Activated CD4-positive, alpha-beta T cell treated with anti-CD3 and anti-CD28 coated beads, Interleukin-2, amount 50 U/mL, for 48 hours (primary cell): ENCODE measurements around the gene LTF.
"Not testable (repeated sequence)": the region's sequence is repeated elsewhere in the genome, so short reads cannot be mapped to it uniquely, and the experiment has no call there.

ENCODE experiments used
- DNase-seq, 2 experiments: peaks; one replicate each; pipeline ENCODE4 v3.0.0-alpha.2; 2020

LTF gene

DNA sequence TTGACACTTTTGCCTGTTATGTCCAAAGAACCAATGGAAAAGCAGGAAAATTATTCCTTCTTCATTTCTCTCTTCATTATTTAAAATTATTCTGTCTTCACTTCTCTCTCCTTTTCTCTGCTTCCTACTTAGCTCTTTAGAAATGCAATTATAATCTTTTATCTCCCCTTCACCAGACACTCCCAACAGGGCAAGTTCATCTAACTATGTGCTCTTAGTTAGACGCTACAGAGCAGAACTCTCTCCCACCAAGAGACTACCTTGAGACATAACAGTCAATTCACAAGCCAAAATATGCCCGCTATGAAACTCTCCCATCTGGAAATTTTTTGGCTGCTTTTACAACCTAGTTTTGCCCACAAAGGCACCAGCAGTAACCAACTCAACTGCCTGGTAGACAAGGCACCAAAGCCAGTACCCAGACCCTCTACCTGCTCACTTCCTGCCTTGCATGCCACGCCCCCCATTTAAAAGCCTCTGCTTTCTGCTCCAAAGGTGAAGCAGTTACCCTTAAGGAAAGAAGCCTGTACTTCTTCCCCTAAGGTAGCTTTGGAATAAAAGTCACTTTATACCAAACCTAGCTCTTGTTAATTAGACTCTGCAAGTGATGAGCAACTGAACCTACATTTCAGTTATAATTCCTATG, 29.5 kb downstream of the LTF start:
- no peak for DNase-seq

DNA sequence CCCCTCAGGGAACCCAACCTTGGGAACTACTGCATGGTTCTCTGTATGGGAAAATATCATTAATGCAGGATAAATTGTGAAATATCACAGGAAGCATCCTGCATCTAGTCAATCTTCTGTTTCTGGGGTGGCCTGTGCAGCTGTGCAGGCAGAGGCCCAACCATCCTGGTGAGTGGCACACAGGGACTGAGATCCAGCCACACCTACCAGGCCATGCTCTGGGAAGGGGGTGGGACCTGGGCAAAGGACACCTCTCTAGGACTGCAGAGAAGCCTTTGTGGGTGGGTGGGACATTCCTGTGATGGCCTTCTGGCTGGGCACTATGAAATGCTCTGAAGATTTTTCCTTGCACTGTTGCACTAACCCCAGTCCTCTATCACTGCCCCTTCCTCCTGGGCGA, 30.9 kb downstream of the LTF start:
- DNase-seq, result no peak

DNA sequence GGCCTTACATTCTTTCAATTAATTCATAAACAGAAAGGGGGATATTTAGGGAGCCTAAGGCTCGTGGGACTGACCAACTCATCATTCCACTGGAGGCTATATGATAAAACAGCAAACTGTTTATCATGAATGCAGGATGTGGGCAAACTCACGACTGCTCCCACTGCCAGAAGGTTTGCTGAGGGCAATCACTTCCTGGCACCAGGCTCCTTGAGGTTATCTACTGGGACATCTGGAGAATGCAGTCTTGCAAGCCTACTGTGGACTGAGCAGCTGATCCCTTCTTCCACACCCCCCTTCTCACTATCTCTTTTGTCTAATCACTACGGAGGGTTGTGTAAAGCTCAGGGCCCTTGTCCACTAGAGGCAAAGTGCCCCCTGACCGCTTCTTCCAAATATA, 31.6 kb downstream of the LTF start:
- not testable (repeated sequence) for DNase-seq

DNA sequence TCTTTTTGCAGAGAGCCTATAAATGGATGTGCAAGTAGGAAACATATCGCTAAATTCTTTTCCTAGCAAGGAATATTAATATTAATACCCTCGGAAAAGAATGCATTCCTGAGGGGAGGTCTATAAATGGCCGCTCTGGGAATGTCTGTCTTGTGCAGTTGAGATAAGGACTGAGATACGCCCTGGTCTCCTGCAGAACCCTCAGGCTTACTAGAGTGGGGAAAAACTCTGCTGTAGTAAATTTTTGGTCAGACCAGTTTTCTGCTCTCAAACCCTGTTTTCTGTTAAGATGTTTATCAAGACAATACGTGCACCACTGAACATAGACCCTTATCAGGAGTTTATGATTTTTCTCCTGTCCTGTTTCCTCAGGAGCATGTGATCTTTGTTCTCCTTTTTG, 32.8 kb downstream of the LTF start:
- not testable (repeated sequence) for DNase-seq

DNA sequence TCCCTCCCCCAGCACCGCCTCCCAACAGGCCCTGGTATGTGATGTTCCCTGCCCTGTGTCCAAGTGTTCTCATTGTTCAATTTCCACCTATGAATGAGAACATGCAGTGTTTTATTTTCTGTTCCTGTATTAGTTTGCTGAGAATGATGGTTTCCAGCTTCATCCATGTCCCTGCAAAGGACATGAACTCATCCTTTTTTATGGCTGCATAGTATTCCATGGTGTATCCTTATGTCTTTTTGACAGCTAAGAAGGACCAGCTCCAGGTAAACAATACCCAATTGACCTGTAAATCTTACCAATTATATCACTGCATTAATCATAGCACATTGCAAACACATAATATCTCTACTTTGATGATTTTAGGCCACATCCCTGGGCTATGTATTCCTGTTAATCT, 33.8 kb downstream of the LTF start:
- DNase-seq, result not testable (repeated sequence)

DNA sequence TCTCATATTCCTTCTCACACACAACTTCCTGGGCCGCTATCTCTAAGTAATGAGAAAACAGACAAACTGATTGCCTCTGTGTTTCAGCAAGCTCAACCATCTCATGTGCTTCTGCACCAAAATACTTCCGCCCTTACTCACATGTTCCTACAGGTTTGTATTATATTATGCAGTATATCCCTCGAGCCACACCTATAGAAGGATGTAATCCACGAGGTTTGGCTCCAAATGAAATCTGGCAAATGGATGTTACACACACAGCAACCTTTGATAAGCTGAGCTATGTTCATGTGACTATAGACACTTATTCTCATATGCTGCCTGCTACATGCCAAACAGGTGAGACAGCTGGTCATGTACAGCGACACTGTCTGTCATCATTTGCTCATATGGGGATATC, 35.0 kb downstream of the LTF start:
- no peak for DNase-seq

DNA sequence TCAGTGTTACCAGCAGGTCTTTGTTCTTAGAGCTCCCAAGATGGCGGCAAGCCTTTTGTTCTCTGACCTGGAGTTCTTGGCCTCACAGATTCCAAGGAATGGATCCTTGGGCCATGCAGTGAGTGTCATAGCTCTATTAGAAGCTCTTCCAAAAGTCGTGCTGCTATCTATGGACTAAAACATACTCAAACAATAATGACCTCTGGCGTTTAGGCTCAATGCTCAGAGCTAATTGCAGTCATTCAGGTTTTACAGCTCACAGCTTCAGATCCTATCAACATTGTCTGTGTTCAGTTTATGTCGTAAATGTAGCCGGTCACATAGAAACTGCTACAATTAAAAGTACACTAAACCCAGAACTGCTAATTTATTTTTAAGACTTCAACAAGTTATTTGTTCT, 35.5 kb downstream of the LTF start:
- DNase-seq, result no peak

DNA sequence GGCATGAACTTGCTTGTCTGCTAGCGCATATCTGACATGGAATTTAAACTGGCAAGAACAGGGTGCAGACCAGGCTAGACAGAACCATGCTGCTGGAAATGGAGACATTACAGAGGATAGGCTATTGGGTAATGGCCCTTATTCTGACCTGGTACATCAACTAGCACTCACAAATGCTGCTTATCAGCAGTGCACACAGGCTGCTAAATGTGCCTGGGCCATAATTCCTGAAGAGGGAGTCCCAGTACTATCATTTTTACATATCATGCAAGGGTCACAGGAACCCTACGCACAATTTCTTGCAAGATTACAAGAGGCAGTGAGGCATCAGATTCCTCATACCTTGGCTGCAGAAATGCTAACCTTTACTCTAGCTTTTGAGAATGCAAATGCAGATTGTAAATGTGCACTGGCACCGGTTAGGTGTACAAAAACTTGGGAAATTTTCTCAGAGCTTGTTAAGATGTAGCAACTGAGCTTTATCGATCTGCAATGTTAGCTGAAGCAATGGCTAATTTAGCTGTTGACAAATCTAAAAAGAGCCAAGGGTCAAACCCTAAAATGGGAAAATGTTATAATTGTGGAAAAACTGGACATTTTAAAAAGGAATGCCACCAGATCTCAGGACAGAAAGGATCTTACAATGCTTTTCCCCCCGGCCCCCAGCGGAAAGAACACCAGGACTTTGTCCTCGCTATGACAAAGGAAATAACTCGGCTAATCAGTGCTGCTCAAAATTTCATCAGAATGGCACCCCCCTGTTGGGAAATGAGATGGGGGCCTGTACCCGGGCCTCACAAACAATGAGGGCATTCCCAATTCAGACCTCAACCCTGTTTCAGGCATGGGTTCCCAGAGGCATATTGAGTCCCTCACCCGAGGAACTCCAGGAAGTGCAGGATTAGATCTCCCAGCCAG, 36.5 kb downstream of the LTF start:
- no peak for DNase-seq

DNA sequence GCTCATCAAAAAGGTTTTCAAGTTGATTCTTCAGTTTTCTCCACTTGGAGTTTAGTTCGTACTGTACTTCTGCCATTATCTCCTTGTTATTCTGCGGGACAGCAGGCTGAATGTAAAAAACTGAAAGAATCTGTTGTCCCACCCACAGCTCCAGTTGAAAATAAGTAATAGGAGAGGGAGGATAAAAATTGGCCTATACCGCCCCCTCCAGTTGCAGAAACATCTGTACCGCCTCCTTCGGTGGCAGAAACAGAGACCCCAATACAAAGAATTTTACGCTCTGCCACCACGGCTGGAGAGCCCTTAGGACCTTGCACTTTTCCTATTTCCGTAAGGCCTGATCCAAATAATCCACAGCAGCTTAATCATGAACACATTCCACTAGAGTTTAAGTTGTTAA, 37.3 kb downstream of the LTF start:
- not testable (repeated sequence) for DNase-seq

DNA sequence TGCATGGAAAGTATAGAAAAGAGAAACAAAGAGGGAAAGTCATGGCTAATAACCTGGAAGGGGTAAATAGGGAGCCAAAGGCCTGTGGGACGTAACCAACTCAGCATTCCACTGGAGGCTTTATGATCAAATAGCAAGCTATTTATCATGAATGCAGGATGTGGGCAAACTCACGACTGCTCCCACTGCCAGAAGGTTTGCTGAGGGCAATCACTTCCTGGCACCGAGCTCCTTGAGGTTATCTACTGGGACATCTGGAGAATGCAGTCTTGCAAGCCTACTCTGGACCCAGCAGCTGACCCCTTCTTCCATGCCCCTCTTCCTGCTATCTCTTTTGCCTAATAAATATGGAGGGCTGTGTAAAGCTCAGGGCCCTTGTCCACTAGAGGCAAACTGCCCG, 38.2 kb downstream of the LTF start:
- not testable (repeated sequence) for DNase-seq

DNA sequence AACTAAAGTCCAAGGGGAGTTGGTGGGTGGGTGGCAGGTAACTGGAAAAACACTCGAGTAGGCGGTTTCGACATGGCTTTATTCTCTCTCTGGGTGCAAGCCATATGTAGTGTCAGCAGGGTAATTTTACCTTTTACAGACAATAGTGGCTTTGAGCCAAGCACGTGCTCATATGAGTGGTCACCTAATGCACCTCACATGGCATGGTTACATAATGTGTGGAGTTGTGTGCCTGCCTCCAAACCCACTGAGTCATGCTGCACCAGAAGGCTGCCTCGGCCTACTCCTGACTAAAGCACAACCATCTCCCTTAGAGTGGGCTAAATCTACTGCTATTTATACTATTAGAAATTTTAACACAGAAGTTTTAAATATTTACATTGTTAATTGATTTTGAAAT, 41.1 kb downstream of the LTF start:
- DNase-seq, result no peak

DNA sequence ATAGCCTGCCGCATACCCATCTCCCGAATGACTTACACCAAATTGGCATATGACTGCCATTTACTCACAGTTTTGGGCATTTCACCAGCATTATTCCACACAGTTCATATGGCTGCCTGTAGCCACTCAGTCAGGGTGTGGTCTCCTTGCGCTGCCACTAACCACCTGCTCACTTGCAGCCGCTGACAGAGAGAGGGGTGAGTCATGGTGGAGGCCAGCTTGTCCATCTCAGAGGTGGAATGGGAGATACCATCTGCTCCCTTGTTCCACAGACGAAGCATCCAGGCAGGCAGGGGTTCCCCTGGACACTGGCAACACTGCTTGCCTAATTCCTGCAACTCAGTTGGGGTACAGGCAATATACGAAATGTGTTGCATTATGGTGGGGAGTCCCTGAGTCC, 42.1 kb downstream of the LTF start:
- no peak for DNase-seq

DNA sequence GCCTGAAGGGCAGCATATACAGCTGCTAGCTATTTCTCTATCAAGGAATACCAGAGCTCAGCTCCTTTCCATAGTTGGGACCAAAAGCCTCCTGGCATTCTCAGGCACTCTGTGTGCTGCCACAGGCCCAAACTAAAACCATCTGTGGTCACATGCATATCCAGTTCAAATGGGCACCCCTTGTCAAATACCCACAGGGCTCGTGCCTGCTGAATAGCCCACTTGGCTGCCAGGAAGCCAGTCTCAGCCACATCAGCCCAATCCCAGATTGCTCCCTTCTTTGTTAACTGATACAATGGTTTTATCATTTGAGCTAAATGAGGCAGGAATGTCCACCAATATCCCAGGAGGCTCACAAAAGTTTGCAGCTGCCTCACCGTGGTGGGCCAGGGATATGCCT, 43.8 kb downstream of the LTF start:
- DNase-seq, result no peak

DNA sequence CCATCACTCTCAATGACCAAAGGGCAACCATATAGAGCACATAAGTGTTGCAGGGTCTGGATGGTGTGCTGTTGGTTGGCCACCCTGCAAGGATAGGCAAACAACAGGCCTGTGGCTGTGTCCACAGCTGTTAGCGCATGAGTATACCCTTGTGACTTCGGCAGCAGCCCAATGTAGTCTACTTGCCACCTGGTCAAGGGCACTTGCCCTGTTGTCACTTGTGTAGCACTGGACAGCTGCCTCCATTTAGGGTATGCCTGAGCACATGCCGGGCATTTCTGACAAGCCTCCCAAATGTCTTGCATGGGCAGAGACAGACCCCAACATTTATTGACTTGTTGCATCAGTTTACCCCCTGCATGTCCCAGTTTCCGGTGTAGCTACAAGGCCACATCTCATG, 44.9 kb downstream of the LTF start:
- DNase-seq, result no peak

DNA sequence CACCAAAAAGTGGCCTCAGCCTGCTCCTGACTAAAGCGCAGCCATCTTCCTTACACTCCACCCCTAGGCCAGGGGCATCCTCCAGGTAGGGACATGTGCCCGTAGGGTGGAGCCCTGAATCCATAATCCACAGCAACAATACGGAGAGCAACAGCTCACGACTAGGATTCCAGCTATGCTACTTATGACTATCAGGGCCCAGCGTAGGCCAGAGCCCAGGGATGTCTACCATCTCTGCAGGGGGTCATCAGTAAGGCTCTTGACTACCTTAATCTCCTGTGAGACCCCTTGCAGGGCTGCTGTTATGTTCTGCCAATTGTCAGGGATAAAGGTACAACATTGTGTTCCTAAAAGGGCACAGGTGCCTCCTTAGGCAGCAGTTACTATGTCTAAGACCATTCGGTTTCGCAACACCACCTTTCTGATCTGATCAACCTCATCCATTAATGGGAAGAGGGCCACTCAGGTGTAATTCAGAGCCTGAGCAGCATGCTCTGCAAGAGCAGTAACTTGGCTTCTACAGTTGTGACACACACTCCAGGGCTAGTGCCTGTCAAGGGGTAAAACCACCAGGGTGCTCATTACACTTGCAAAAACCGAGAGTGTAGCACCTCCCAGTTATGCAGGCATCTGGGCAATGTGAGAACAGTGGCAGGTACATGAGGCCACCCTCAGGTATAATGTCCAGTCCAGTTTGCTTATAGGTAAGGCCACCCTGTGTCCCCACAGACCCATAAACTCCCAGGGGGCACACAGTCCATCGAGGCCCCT, 46.7 kb downstream of the LTF start:
- DNase-seq, result no peak

DNA sequence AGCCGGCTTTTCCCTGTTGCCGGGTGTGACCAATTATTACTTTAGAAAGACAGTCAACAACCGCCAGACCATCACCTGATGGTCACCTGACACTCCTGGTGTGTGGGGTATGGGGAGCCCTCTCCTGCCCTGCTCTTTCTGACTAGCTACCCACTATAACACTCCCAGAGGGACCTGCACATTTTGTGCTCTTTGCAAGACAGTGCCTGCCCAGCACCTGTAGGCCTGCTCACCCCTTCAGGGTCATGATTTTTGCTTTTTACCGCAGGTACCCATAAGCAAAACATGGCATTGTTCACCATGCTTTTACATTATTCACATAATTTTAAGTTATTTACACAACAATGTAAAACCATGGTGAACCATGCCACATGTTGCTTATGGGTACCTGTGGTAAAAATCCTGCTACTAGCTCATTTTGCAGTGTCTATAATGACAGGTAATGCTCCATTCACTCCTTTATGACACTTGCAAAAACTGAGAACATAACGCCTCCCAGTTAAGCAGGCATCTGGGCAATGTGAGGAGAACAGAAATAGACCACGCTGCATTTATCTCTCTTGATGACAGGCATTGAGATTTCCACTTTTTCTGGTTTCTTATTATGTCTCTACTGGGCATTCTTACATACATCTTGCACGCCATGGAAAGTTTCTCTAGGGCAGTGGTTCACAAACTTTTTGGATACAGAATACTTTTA, 47.7 kb downstream of the LTF start:
- no peak for DNase-seq

DNA sequence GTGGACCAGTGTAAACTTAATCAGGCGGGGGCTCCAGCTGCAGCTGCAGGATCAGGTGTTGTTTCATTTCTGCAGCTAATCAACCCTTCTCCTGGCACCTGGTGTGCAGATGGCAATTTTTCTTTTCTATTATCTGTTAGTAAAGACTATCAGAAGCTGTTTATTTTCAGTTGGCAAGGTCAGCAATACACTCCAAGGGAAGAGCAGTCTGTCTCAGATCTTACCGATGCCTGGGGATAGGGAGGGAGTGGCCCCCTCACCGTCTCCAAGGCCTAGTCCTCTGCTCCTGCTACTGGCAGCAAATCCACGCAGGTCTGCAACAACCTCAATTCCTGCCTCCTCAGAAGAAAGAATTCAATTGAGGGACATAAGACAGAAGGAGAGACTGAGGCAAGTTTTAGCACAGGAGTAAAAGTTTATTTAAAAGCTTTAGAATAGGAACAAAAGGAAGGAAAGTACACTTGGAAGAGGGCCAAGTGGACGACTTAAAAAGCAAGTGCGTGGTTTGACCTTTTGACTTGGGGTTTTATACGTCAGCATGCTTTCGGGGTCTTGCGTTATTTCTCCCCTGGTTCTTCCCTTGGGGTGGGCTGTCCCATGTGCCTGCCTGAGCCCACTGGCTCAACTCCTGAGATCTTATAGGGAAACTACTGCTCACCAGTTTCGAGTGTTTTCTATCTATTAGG, 48.4 kb downstream of the LTF start:
- DNase-seq, result no peak

DNA sequence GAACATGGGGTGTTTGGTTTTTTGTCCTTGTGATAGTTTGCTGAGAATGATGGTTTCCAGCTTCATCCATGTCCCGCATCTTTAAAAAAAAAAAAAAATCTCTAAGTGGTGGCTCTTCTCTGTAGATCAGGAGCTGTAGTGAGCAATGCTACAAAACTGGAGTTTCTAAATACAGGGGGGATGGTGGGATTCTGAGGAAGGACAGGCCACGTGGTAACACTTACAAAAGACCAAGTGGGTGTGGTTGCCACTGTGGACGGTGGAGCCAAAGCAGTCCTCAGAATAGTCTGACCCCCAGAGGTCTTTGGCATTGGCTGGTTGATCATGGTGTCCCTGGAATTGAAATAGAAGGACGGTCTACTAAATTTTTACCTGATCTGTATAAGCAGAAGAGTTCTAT, 50.0 kb downstream of the LTF start:
- DNase-seq, result no peak

DNA sequence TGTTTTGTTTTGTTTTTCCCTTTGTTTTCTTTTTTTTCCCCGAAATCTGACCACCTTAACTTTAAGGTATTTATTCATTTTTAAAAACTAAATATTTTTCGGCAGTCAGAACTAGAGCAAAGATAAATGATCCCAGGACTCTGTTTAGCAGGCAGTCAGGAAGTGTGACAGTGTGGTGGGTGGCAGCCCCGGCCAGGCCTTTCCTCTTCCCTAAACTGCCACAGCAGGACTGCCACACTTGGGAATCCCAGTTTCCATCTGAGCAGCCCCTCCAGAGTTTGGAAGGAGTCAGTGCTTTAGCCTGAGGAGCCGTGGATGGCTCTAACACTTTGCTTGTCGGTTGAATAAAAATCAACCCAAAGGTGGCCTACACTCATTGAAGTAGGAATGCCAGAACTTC, 50.8 kb downstream of the LTF start:
- DNase-seq, result no peak

DNA sequence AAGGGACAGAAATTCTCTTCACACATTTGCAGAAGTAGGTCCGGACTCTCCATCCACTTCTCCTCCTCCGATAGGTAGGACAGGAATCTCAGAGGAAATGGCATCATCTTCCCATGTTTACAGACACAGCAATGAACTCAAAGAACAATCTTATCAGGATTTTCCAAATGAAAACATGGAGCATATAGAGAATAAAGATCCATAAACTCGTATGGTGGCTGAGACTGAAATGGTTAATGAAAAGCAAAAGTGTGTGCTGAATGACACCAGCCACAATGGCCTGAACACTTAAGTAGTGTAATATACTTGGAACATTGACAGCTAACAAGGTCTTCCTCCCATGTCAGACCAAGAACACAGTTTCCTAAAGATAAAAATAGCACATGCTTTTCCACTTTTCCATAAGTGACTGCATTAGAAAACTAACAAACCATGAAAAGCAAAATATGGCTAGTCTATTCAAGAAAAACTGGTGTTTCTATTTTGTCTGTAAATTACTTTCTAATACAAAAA, 51.9 kb downstream of the LTF start:
- DNase-seq, result no peak

DNA sequence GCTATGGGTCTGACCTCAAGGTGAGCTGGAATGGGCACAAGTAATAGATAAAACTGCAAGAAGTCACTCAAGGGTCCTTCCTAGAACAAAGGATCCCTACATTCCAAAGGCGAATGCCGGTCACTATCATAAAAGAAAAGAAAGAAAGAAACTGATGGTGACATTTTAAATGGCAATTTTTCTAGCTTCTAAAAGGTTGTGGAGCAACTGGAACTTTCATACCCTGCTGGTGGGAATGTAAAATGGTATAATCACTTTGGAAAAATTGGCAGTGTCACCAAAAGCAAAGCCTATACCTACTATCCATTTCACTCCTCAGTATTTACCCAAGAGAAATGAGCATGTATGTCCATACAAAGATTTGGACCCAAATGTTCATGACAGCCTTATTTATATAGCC, 53.4 kb downstream of the LTF start:
- no peak for DNase-seq

DNA sequence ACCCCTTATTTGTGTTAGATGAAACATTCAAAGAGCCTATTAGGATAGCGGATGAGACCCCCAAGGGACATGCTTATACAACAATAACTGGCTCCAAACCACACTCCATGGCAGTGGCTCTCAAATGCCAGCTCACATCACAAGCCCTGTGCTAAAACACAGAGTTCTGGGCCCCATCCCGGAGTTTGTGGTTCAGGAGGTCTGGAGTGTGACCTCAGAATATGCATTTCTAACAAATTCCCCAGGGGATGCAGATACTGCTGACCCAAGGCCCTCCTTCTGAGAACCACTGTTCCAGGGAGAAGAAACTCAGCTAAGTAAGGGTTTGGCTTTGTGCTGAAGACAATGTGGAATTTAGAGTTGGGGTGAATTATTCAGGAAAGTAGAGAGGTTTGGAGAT, 54.0 kb downstream of the LTF start:
- DNase-seq, result no peak
